ENCODE results near the gene TTLL13.
"Not testable (repeated sequence)": the region's sequence is repeated elsewhere in the genome, so short reads cannot be mapped to it uniquely, and the experiment has no call there.

Gene TTLL13

GRCh38 chr15:90270502-90271150 is 21.3 kb downstream of the TTLL13 start:
- TF ChIP-seq CTCF (IDR thresholded peaks at IDR 0.05; ENCODE audit: extremely low read depth, missing control alignments): no peak

GRCh38 chr15:90271459-90272166 is 22.3 kb downstream of the TTLL13 start:
- no peak for DNase-seq (ENCODE audit: low spot score)
- no peak for TF ChIP-seq CTCF (IDR thresholded peaks at IDR 0.05; ENCODE audit: extremely low read depth, missing control alignments)

More at GRCh38 chr15:90270502-90271150, 21.3 kb downstream of the TTLL13 start:
- DNase-seq (ENCODE audit: low spot score): no peak

GRCh38 chr15:90278467-90278866 is 29.1 kb downstream of the TTLL13 start:
- not testable (repeated sequence) for DNase-seq (ENCODE audit: low spot score)

GRCh38 chr15:90280743-90281142 is 31.4 kb downstream of the TTLL13 start:
- not testable (repeated sequence) for DNase-seq (ENCODE audit: low spot score)

- not testable (repeated sequence) for DNase-seq (ENCODE audit: low spot score)
These were observed 32.3 kb downstream of the TTLL13 start for GRCh38 chr15:90281637-90282036.

- DNase-seq (ENCODE audit: low spot score): peak; percentile 40
- peak; percentile 10 for TF ChIP-seq CTCF (IDR thresholded peaks at IDR 0.05; ENCODE audit: extremely low read depth, missing control alignments)
These were observed 37.3 kb downstream of the TTLL13 start for GRCh38 chr15:90286678-90287077.

- TF ChIP-seq CTCF (IDR thresholded peaks at IDR 0.05; ENCODE audit: extremely low read depth, missing control alignments): no peak
- DNase-seq (ENCODE audit: low spot score): no peak
These were observed 37.7 kb downstream of the TTLL13 start for GRCh38 chr15:90287101-90287500.

- no peak for DNase-seq (ENCODE audit: low spot score)
- TF ChIP-seq CTCF (IDR thresholded peaks at IDR 0.05; ENCODE audit: extremely low read depth, missing control alignments): no peak
These were observed 38.6 kb downstream of the TTLL13 start for GRCh38 chr15:90287946-90288345.

GRCh38 chr15:90291679-90292356 is 42.5 kb downstream of the TTLL13 start:
- TF ChIP-seq CTCF (IDR thresholded peaks at IDR 0.05; ENCODE audit: extremely low read depth, missing control alignments): no peak
- DNase-seq (ENCODE audit: low spot score): no peak

Measured in GM20000 (cell line).